NK-92 (cell line): ENCODE data around the gene SLC39A9.

Source experiments
- DNase-seq: peaks from one replicate; lab custom pipeline; 2025; ENCODE audit not compliant: unreplicated experiment; lab: John Stamatoyannopoulos, UW

The SLC39A9 gene, protein sequence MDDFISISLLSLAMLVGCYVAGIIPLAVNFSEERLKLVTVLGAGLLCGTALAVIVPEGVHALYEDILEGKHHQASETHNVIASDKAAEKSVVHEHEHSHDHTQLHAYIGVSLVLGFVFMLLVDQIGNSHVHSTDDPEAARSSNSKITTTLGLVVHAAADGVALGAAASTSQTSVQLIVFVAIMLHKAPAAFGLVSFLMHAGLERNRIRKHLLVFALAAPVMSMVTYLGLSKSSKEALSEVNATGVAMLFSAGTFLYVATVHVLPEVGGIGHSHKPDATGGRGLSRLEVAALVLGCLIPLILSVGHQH

DNA sequence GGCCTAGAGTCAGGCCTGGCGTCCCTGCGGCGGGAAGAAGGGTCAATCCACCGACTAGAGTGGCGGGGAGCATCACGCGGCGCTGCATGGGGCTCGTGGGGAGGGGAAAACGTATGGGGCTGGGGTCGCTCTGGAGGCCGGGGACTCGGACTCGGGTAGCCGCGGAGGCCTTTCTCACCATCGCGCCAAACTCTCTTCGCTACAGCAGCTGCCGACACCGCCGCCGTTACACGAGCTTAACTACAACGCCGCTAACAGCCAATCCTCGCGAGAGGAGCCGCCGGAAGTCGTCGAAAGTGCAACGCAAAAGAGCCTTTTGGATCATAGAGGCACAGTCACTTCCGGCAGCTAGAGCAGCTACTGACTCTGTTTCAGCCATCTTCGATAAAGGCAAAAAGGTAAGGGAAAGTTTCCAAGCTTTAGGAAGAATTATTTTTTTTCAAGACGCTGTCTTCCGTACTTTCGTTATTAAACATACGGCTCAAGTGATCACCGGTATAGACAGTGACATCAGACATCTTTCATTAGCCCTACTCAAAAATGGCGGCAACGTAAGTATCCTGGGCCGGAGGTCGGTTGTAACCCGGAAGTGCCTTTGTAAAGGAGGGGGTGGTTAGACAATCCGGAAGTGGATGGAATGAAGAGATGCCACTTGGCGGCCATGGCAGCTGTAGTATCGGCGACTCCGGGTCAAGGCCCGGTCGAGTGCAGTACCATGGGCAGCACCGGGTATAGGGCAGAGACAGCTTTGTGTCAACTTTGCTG is at the start of gene SLC39A9, which contains the start of gene ERH:
TSS of gene SLC39A9 (plus strand) at position 640 of the 765 bp plus-strand sequence. CDS start 678 bp downstream, outside the sequence.
TSS of gene ERH (minus strand) at position 247 of the 765 bp plus-strand sequence. CDS start at position 181, 66 bp downstream.
- peak; percentile 76 for DNase-seq

DNA sequence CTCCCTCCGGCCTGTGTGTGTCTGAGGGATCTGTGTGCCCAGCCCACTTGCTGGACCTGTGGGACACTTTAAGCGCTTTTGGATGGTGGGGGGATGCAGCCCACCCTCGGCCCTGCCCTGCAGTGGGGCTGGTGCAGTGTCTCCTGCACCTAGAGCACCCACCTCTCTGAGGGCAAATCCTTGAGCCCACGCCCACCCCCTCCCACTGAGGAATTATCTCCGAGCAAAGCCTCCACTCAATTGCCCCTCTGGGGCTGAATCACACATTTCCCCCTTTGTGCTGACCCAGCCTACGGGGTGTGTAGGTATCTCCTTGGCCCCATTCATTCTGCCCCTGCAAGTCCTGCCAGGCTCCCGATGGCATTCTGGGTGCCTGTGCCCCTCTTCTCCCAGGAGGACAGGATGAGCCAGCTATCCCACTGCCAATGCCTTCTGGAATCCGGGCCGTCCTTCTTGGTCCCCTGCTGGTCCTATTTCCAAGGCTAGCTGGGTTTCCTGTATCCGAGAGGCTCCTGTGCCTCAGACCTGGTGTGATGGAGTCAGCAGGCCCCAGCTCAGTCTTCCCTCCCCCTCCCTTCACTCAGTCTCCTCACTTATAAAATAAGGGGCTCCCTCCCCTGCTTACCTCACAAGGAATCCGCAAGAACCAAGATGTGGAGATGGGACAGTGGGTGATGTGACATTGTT is 49.3 kb upstream of the SLC39A9 start:
- DNase-seq, result no peak

DNA sequence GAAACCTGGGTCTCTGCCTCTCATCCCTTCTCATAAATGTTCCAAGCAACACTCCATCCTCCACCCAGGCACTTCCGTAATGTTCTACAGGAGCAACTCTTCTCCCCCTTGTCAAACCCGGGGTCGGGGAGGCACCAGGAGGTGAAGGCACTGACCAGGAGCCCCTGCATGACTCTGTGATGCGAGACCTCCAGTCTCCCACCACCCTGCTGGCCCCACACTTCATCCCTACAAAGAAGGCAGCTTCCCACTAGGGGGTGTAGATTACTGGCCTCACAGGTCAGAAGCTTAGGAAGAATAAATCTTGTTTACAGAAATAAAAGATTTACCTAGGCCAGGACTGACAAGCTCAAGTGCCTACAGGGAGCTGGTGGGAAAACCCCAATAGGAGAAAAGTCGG is 47.6 kb upstream of the SLC39A9 start:
- DNase-seq, result no peak

DNA sequence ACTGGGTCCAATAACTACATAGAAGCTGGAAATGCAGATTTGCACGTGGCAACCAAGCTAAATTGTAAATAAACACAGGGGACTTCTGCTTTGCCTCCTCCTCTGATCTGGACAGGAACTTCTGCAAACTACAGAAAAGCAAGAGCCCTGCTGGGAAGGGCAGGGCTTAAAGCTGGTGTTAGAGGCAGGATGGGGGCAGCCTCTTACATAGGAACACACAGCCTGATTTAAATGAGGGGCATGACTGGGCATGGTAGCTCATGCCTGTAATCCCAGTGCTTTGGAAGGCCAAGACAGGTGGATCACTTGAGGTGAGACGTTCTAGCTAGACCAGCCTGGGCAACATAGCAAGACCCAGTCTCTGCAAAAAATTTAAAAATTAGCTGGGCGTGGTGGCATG is 47.1 kb upstream of the SLC39A9 start:
- DNase-seq, result no peak

DNA sequence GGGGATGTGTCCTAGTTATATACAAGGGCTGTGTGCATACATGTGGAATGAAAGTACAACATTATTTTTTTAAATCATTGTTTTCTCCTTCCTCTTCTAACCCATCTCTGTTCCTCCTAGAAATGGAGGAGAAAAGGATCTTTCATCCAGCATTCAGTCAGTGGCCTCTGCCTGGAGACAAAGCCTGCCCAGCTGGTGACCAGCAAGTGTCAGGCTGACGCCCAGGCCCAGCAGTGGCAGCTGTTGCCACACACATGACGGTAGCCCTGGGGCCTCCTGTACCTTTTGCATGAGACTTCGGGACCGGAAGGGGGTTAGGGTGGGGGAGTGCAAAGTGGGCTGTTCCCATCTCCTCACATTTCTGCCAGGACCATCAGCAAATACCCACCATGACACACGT is 46.6 kb upstream of the SLC39A9 start:
- no peak for DNase-seq

DNA sequence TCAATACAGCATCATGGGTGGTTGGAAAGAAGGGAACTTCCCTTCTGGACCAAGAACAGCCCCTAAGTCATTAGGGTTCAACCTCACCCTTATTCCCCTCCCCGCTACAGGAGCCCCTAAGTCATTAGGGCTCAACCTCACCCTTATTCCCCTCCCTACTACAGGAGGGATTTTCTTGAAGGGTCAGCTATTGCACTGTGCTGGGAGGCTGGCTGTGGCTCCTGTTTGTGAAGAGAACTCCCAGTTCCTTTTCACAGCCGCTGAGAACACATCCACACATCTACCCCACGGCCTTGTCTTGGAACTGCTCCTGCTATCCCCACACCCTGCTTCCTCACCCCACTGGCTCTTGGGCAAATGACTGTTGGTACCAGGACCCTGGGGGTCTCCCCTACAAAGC is 45.3 kb upstream of the SLC39A9 start:
- DNase-seq, result no peak

DNA sequence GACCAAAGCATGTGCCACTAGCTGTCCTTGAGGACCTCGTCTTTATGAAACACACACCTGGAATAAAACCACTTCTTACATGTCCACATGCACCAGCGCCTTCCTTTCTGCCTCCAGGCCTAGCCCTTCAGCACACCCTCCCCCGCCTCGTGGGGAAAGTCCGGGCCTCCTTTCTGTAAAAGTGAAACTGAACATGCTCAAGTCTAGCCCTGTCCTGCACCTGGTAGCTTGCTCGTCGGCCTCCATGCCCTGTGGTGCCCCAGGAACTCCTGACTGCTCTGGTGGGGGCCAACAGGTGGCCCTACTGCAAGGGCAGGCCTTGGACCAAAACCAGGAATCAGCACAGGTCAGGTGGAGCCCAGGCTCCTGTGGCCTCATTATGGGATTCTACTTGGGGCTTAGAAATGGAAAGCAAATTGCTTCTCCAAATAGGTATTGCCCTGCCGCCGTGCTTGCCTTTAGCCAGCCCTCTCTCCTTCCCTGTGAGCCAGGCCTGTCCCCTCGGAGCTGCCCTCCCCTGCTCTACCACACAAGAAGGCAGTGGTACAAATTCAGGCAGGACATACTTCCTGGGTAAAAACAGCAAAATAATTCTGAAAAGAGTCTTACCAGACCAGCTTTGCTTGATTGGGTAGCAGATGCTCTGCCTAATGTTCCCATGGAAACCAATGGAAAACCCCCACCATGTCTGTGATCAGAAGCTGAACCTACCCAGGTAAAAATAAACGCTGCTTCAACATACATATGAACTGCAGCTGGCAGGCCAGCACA is 43.9 kb upstream of the SLC39A9 start:
- no peak for DNase-seq

DNA sequence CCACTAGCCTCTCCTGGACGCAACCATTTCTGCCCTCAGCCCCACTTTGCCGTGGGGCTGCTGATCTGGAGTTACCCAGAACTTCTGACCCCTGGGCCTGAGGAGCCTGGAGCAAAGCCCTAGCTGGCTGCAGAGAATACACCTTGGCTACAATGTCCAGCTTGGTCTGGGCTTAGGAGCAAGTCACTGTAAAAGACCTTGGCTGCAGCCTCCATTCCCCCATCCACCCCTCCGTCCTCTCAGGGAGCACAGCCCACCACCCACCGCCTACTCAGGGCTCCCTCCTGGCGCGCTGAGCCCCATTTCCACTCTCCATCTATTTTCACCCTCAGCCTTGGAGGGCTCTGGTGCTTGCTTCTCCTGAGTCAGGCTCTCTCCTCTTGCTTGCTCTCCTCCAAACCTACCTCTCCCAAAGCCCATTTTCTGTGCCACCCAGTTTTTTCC is 43.3 kb upstream of the SLC39A9 start:
- DNase-seq, result no peak

DNA sequence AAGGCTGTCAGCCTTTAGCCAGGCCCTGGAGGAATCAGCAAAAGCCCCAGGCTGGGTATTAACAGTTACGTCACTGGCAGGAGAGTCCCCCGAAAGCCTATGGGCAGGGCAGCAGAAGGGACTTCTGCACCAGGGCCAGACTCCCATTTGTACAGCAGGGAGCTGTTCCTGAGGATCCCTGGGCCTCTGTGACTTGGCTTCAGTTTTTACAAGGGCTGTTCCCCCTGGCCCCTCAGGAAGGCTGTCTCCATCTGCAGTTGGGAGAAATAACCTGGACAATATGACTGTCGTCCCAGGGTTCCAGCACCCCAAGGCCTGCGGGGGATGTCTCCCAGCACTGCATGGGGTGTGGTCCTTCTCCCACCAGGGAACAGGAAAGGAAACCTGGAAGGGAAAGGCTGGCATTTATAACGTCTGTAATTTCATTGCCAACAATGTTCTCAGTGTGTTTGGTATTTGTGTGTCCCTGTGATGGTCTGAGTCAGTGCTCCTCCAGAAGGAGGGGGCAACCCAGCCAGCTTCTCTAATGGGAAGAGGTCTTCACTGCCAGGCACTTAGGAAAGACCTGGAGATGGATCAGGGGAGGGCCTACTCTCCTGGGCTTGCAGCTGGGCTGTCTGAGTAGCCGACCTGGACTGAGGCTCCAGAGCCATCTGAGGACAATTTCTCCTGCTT is 42.7 kb upstream of the SLC39A9 start:
- no peak for DNase-seq

DNA sequence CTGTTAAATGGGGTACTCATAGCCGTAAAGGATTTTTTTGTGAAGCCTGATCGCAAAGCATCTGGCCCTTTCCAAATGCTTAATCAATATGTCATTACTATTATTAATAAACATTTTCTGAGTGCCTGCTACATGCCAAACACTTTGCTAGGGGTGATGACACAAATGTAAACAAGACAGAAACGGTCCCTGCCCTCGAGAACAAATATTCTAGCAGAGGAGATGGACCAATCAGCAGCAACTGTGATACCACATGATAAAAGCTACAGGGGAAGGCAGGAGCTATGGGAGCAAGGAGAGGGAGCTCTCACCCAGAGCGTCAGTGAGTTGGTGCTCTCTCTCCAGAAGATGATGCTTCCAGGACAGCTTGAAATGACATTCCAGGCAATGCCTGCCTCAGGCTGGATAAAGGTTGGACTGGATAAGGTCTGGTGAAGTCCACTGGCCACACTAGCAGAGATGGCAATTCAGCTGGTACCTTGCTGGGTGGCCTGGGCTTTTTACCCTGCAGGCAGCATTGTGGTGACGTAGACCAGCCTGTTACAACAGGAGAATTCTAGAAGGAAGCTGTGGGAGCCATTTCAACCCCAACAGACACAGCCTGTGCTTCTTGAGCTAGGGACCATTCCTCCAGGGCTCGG is 41.5 kb upstream of the SLC39A9 start:
- DNase-seq, result no peak

DNA sequence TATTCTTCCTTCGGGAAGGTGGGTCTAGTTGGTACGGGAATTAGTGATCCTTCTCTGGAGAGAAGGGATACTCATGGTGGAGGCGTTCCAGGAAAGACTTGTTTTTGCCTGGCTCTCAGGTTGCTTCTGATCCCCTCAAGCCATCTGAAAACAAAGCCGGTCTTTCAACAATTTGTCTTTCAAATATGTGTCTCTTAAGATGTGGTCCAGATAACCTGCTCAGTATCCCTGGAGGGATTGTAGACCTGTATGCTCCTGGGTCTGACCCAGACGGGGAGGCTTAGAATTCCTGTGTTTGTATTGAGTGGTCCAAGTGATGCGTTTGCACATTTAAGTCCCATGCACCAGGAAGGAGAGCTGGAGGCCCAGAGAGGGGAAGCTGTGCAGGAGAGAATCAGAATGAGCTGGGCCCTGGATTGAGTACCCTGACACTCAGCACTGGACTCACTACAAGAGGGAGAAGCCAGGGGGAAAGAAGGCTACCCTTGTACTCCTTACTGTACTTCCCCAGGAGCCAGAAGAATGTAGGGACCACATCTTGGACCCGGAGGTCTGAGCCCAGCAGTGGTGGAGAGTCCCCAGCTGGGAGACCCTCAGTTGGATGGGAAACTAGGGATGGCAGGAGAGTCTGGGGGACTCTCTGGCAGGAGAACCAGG is 40.8 kb upstream of the SLC39A9 start:
- no peak for DNase-seq

DNA sequence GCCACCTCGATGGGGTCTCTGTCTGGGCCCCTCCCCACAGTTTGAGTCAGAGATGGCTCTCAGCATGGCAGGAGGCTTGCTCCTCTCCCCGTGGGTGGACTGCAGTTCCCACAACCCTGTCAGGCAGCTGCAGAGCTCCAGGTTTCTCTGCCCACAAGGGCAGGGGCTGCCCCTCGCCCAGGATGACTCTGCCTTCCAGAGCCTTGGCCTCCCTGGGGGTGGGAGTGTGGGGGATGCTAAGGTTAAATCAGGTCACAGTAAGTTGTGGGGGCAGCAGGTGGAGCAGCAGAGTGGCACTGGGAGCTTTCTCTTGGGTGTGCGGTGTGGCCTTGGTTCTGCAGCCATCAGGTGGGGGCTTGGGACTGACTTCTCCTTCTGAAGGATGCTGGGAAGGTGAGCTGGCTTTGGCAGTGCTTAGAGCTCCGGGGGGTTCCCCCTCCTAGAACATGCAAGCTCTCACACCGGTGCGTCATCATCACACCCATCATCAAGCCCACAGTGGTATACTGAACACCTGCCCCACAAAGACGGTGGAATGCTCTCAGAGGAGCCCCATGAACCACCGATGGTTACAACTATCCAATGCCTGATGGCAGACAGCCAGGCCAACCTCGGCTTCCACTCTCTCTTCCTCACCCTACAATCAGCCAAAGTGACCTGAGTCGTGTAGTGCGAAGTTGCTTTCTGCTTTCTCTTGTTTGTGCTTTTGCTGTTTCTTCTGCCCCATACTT is 40.1 kb upstream of the SLC39A9 start:
- DNase-seq, result no peak

DNA sequence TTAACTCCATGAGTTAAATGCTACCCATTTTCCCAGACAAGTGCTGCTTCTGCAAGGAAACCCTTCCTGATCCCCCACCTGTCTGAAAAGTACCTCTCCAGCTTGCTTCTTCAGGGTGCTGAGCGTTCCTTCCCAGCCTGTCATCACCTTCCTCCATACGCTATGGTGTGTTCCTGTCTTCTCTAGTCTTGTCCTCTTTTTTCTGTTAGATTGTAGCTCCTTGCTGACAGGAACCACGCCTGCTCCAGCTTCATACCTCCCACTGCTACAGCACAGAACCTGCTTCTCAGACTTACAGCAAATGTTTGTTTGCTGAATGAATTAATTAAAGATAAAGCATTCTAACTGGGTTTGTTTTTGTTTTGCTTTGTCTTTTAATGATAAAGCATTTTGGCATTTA is 39.5 kb upstream of the SLC39A9 start:
- no peak for DNase-seq

DNA sequence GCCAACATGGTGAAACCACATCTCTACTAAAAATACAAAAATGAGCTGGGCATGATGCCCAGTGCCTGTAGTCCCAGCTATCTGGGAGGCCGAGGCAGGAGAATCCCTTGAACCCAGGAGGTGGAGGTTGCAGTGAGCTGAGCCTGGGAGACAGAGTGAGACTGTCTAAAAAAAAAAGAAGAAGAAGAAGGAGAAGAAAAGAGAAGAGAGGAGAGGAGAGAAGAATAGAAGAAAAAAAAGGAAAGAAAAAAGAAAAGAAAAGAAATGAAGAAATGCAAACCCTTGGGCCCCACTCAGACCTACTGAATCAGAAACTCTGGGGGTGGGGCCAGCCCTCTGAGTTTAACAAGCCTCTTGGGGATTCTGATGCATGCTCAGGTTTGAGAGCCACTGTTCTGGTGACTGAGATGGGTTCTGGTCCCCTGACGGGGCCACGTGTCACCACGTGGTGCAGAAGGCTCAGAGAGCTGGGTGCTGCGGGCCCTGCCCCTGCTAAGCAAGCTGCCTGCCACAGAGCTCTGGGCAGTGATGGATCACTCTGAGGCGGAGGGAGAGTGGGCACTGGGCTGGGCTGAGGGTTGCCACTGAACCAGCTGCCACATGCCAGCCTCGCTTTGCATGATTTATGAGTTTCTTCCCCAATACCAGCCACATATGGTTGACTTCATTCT is 37.9 kb upstream of the SLC39A9 start:
- DNase-seq, result no peak

DNA sequence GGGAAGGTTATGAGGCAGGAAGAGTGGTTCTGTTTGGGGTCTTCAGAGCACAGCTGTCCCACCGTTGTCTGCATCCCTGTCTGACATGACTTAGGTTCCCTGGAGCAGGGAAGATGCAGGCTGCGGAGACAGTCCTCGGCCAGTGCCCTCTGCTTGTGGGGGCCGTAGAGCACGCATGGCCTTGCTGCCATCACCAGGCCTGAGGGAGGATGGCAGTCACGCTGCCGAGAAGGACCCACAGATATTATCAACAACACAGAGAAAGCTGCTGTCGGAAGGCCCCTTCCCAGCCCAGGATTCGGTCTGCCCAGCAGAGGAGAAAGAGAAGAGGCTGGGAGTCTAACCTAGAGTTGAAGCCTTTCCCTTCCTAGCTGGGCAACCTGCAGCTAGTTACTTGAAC is 35.4 kb upstream of the SLC39A9 start:
- DNase-seq, result no peak

DNA sequence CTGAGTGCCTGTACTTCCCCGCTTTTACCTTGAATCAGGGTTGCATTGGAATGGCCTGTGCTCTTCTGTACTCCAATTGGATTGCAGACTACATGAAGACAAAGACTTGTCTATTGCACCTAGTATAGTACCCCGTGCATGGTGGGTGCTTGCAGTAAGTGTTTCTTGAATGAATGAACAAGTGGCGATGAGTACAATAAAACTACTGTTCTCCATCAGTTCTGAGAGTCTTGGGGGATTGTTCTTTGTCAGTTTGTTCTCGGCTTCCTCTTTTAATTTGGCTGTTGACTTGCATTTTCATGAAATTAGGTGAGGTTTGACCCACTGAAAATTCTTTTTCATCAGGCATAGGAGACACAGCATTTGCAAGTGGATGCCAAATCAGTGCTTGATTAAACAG is 34.5 kb upstream of the SLC39A9 start:
- no peak for DNase-seq

DNA sequence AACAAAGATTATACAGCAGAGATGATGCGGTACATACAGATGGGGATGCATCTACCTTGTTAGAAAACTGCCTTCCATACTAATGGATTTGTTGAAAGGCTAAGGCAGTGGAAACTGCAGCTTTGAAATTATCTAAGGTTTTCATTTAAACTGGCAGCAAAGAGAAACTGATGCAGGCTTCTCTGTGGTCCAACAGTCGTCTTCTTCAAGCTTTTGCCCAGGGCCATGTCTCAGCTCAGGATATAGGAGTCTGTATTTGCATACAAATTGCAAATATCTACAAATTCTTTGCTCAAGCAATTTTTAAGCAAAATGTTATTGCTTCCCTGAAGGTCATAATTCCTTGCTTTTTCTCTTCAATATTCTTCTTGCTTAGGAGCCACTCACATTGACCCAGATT is 34.1 kb upstream of the SLC39A9 start:
- no peak for DNase-seq

DNA sequence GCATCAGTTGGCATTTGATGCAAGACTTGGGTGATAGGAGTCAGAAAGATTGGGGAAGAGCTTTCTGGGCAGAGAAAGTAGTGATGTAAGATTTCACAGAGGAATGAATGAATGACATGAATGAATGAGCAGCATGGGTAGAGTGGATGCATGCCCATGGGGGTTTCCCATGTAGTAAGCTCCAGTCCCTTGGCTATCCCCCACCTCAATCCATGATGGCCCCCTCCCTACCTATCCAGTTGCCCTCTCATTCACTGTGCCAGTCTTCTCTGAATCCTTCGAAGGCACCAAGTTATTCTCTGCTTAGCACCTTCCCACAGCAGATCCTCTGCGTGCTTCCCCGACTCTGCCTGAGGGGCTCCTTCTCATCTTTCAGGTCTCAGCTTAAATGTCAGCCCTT is 32.4 kb upstream of the SLC39A9 start:
- DNase-seq, result no peak
